Epithelial cell of proximal tubule (primary cell): Measurements from ENCODE around the gene DUSP2. TPM values are rescaled to one million over a fixed set of nuclear protein-coding genes. Genes with fewer than 3 reads are reported as not detected.

Experiments
- DNase-seq: peaks from one replicate; pipeline ENCODE4 v3.0.0-alpha.2; 2011; ENCODE audit warnings: low read depth
- H3K4me3 ChIP-seq: 2 replicates; pipeline ENCODE4 v1.5.1; 2011; ENCODE audit warnings: low read depth, mild to moderate bottlenecking, low read length
- total RNA-seq: library from RNA; depleted of rRNA; stranded (reverse); fragments of >200 nt; gene quantifications from 2 replicates; pipeline ENCODE4 v1.2.3, GENCODE V29; 2015
- TF ChIP-seq, protein P1 (sequence below): conservative IDR thresholded peaks from 2 replicates; pipeline ENCODE4 v1.5.1; 2012; ENCODE audit warnings: low read depth, mild to moderate bottlenecking, low read length

The DUSP2 gene
- total RNA-seq, 1 donor from 2014 or later, result 5.4 TPM

- DNase-seq, result no peak
- TF ChIP-seq, protein P1, sequence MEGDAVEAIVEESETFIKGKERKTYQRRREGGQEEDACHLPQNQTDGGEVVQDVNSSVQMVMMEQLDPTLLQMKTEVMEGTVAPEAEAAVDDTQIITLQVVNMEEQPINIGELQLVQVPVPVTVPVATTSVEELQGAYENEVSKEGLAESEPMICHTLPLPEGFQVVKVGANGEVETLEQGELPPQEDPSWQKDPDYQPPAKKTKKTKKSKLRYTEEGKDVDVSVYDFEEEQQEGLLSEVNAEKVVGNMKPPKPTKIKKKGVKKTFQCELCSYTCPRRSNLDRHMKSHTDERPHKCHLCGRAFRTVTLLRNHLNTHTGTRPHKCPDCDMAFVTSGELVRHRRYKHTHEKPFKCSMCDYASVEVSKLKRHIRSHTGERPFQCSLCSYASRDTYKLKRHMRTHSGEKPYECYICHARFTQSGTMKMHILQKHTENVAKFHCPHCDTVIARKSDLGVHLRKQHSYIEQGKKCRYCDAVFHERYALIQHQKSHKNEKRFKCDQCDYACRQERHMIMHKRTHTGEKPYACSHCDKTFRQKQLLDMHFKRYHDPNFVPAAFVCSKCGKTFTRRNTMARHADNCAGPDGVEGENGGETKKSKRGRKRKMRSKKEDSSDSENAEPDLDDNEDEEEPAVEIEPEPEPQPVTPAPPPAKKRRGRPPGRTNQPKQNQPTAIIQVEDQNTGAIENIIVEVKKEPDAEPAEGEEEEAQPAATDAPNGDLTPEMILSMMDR, result no peak
- H3K4me3 ChIP-seq, result no peak overlapping the region
Observed at GRCh38 chr2:96111823-96112500, 33.3 kb downstream of the DUSP2 start.

DNA sequence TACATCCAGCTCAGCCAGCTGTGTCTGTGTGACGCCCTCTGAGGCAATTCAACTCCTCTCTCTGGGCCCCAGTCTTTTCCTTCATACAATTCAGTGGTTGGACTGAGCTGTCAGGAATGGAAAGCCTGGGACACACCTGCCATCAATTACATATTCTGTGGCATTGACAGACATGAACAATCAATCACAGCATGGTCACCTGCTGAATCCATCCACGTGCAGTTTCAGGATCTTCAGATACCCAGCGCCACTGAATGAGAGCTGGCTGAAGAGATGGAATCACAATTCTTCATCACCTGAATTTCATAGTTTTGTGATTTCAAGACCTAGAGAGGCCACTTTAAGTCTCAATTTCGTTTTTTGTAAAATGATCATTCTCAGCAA is 34.0 kb downstream of the DUSP2 start:
- H3K4me3 ChIP-seq, result no peak overlapping the region
- TF ChIP-seq, protein P1, result no peak
- no peak for DNase-seq

GRCh38 chr2:96110621-96111256 is 34.5 kb downstream of the DUSP2 start:
- H3K4me3 ChIP-seq, result no peak overlapping the region
- TF ChIP-seq, protein P1, result no peak
- DNase-seq, result no peak

DNA sequence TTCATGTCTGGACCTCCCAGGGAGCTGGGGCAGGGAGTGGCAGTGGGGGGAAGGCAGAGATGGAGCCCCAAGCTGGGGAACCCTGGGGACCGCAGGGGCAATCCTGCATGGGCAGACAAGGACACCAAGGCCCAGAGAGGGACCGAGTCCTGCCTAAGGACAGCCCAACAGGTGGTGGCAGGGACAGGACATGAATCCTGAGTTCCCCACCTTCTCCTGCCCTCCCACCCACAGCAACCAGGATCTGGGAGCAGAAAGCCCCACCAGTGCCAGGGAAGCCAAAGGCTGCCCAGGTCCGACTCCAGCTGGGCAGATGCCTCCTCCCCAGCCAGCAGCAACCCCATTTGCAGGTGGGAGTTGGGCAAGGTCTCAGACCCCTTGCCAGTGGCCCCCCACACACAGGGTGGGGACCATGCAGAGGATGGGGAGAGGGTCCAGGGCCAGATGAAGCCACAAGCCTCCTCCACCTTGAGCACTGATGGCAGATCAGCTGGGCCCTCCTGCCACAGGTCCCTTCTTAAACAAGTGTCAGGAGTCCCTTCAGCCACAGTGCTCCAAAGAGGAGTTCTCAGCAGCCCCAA is 35.2 kb downstream of the DUSP2 start:
- TF ChIP-seq, protein P1, result no peak
- H3K4me3 ChIP-seq, result no peak overlapping the region
- no peak for DNase-seq

DNA sequence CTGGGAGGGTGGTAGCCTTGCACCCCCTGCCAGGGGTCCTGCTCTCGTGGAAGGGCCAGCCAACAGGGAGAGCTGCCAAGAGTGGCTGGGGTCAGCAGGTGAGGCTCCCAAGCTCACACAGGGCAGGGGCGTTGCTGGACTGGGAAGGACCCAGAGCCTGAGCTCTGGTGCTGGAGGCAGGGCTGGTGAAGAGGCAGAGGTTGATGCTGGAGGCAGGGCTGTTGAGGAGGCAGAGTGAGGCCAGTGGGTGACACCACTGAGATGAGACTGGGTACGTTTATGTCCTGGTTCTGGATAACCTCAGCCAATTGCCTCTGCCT is 35.9 kb downstream of the DUSP2 start:
- TF ChIP-seq, protein P1, result no peak
- H3K4me3 ChIP-seq, result no peak overlapping the region
- no peak for DNase-seq

GRCh38 chr2:96108541-96109360 is 36.5 kb downstream of the DUSP2 start:
- no peak for DNase-seq
- no peak overlapping the region for H3K4me3 ChIP-seq
- TF ChIP-seq, protein P1, result no peak
